ENCODE results near the gene DNAH14.
A peak's percentile ranks its signal among the peaks of the same experiment; 100 is the strongest.
"Not testable (repeated sequence)": the region's sequence is repeated elsewhere in the genome, so short reads cannot be mapped to it uniquely, and the experiment has no call there.

Gene DNAH14

DNA sequence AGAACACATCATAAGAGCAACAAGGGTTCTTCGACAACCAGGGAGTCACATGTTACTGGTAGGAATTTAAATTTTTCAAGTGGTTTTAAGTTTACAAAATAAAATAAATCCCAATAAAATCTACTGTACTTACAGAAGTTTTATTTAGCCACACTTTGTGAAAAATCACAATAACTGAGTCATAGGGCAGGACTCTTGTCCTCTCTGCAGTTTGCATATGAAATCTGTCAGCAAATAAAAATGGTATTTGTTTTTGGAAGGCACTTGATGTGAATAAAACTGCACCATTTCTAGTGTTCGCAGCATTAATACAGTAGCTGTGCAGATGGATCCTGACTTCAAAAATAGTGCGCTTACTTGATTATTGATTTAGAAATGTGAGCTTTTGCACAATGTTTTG lies 348.0 kb downstream of the DNAH14 start:
- DNase-seq: no peak

DNA sequence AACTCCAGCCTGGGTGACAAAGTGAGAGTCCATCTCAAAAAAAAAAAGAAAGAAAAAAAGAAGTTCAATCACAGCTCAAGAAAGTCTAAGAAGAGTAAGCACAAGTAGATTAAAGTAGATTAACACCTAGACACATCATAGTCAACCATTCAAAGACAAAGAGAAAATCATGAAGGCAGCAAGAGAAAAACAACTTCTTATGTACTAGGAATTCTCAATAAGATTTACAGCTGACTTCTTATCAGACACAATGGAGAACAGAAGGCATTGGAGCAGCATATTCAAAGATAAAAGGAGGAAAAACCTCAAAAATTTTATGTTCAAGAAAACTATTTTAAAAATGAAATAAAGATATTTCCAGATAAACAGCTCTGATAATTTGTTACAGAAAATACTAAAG lies 351.1 kb downstream of the DNAH14 start:
- DNase-seq: no peak

GRCh38 chr1:225290244-225290643 lies 360.8 kb downstream of the DNAH14 start:
- no peak for DNase-seq

- DNase-seq: no peak
Observed at GRCh38 chr1:225299624-225300023, 370.1 kb downstream of the DNAH14 start.

GRCh38 chr1:225300381-225300780 lies 370.9 kb downstream of the DNAH14 start:
- DNase-seq: no peak

GRCh38 chr1:225304996-225305395 lies 375.5 kb downstream of the DNAH14 start:
- no peak for DNase-seq

GRCh38 chr1:225310544-225310943 lies 381.1 kb downstream of the DNAH14 start:
- not testable (repeated sequence) for DNase-seq

DNA sequence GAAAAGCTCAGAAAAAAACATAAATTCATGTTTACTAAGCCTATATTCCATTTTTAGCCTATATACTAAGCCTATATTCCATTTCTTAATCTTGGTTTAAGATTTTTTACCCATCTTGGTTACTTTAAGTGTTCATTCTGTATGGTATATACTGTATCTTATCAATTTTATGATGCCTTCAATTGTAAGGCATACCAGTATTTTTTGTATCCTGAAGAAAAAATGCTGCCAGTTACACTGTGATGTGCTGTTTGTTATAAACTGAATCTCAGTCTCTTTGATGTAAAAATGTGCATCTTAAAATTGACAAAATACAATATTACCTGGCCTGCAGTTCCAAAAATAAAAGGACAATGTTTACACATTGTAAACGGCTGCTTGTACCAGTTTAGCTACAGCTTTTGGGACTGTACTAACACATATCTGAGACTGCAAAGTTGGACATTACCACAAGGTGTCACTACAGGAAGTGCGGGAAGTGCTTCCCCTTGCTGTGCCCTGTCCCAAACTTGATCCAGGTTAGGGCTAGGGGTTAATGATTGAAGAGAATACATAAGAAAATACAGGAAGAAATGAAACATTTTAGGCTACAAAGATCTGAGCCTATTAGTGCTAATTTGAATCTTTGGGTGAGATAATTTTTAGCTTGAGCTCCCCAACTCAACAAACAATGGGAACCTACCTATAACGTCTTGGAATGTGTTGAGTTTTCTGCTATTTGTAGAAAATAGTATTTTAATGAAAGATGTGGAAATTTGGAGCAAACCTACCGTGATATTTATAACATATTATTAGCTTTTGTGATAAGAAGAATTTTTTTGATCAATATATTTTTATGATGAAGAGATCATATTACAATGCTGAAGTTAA lies 389.5 kb downstream of the DNAH14 start:
- peak; percentile 27 for DNase-seq

- DNase-seq: no peak
Observed at GRCh38 chr1:225319871-225320270, 390.4 kb downstream of the DNAH14 start.

- no peak for DNase-seq
Observed at GRCh38 chr1:225321784-225322183, 392.3 kb downstream of the DNAH14 start.

GRCh38 chr1:225329041-225329440 lies 399.6 kb downstream of the DNAH14 start:
- DNase-seq: no peak

DNA sequence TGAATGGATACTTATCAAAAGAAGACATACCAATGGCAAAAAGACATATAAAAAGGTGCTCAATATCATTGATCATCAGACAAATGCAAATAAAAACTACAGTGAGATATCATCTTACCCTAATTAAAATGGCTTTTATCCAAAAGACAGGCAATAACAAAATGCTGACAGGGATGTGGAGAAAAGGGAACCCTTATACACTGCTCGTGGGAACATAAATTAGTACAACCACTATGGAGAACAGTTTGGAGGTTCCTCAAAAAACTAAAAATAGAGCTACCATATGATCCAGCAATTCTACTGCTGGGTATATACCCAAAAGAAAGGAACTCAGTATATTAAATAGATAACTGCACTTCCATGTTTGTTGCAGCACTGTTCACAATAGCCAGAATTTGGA lies 400.5 kb downstream of the DNAH14 start:
- DNase-seq: not testable (repeated sequence)

GRCh38 chr1:225332686-225333085 lies 403.2 kb downstream of the DNAH14 start:
- no peak for DNase-seq

DNA sequence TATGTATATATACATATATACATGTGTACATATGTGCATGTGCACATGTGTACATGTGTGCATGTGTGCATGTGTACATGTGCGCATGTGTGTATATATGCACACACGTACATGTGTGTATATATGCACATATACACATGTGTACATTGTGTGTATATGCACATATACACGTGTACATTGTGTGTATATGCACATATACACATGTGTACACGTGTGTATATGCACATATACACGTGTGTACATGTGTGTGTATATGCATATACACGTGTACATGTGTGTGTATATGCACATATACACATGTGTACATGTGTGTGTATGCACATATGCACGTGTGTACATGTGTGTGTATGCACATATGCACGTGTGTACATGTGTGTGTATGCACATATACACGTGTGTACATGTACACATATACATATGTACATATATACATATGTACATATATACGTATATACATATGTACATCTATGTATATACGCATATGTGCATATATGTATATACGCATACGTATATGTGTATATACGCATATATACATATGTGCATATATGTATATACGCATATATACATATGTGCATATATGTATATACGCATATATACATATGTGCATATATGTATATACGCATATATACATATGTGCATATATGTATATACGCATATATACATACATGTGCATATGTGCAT lies 405.8 kb downstream of the DNAH14 start:
- not testable (repeated sequence) for DNase-seq

DNA sequence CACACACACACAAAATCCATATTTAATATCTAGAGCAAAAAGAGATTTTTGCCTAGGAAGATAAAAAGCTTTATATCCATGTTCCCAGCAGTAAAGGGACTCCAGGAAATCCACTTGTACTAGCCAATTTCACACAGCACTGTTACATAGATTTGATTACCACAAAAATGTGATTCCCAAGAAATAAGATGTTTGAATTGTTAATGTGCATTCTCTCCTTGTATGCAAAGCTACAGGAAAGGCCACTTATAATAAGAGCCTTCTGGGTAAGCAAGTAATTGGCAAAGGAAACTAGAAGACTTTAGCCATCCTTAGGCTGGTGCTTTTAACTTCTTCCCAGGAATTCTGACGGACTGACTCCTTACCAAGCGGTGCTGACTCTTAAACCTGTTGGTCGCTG lies 409.1 kb downstream of the DNAH14 start:
- DNase-seq: no peak

DNA sequence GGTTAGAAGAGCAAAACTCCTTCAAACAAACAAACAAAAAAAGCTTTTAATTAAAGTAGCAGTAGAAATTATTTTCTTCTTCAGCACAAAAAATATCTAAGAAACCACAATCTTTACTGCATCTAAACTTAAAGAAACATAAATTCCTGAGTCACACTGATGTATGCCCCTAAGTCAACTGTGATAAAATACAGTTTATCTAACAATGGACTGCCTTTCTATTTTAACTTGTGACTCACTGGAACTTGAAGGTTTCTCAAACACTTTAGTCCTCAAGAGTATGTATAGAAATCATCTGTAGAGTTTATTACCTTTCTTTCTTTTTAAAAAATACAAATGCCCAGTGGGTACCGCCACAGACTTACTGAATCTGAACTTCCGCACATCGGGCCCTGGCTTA lies 412.2 kb downstream of the DNAH14 start:
- no peak for DNase-seq

DNA sequence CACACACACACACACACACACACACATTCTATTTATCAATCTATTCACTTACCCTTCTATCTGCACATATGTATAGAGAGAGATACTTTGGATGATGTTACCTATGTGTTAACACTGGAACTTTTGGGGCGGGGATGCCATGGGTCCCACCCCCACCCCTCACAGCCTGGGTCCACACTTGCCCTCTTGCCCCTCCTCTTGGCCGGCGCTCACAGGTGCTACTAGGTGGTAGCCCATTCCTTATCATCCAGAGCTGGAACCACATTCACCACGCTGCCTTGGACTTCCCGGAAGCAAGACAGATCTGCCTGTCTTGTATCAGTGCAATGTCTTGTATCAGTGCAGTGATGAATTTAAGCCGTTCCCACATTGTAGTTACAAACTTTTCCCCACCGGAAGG lies 413.2 kb downstream of the DNAH14 start:
- no peak for DNase-seq

- no peak for DNase-seq
Observed at GRCh38 chr1:225343618-225344017, 414.1 kb downstream of the DNAH14 start.

GRCh38 chr1:225347123-225347683 lies 417.7 kb downstream of the DNAH14 start:
- DNase-seq: no peak

DNA sequence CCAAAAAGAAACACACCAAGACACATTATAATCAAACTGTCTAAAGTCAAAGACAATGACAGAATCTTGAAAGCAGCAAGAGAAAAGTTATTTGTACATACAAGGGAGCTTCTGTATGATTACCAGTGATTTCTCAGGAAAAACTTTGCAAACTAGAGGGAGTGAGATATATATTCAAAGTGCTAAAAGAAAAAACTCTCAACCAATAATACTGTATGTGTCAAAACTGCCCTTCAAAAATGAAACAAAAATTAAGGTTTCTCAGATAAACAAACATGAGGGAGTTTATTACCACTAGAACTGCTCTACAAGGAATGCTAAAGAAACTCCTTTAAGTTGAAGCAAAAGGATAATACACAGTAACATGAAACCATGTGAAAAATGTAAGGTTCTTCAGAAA lies 418.9 kb downstream of the DNAH14 start:
- DNase-seq: no peak

GRCh38 chr1:225349826-225350225 lies 420.4 kb downstream of the DNAH14 start:
- no peak for DNase-seq

DNA sequence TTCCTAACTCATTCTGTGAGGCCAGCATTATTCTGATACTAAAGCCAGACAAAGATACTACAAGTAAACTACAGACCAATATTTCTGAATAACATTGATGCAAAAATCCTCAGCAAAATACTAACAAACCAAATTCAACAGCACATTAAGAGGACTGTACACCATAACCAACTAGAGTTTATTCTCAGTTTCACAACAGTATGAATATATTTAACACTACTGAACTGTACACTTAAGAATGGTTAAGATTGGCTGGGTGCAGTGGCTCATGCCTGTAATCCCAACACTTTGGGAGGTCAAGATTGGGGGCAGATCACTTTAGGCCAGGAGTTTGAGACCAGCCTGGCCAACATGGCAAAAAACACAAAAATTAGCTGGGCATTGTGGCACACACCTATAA lies 421.4 kb downstream of the DNAH14 start:
- no peak for DNase-seq

- no peak for DNase-seq
Observed at GRCh38 chr1:225354906-225355305, 425.4 kb downstream of the DNAH14 start.

GRCh38 chr1:225355863-225356262 lies 426.4 kb downstream of the DNAH14 start:
- DNase-seq: no peak
